ENCODE results near the gene MICAL2.

The MICAL2 gene

DNA sequence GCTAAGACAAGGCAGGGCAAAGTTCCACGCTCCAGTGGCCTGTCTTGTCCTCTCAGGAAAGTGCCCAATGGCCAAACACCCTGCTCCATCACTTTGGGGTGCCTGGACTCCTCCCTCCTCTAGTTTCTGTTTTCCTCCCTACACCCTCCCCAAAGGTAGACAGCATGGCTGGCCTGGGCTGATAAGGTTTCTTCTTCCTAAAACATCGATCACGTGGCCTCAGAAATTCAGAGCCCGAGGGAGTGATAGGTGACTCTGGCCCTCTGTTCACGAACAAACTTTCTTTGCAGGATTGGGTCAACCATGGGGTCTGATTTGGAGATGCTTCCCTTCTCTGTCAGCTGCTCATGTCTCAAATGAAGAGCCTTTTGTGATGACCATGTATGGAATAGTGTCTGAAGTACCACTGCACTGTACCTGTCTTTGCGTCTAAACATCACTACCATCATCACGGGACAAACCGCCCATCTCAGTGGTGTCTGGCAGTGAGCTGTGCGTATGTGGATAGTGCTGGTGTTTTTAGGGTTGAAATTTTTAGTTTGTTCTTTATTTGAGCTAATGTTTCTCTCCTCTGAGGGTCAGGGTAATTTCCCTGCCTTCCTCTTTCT lies 6.1 kb downstream of the MICAL2 start:
- peaks cover 29% of the 10 kb centered on the region for H3K4me1 Mint-ChIP-seq (ENCODE audit: low read depth)
- no peak overlapping the region for H3K27ac Mint-ChIP-seq
- H3K9me3 Mint-ChIP-seq, result no peaks in the 10 kb centered on the region
- no peak overlapping the region for H3K4me3 Mint-ChIP-seq
- H3K27me3 Mint-ChIP-seq, result no peaks in the 10 kb centered on the region
- peaks cover 5% of the 10 kb centered on the region for H3K36me3 Mint-ChIP-seq (ENCODE audit: low read depth)

DNA sequence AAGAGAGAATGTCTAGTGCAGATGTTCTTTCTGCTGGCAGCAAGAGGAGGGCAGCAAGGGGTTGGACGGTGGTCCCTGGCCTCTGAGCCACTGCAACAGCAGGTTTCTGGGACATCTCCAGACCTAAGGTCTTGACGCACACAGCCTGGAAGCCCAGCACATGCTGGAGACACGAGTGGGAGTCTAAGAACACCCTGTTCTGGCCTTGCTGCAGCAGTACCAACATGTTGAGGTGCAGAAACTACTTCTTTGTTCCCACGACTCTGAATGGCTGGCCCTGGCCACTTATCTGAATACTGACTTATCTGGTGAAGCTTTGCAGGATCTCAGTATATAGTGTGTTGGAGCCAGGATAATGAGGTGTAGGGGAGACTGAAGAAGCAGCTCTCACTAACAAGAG lies 6.8 kb downstream of the MICAL2 start:
- Mint-ChIP-seq H3K36me3 (ENCODE audit: low read depth) (peaks cover 5% of the 10 kb centered on the region), H3K4me1 (ENCODE audit: low read depth) (peaks cover 26% of the 10 kb centered on the region), H3K9me3 (no peaks in the 10 kb centered on the region), H3K27me3 (no peaks in the 10 kb centered on the region), H3K4me3 (no peak overlapping the region), H3K27ac (peak overlapping the region; percentile 14)

DNA sequence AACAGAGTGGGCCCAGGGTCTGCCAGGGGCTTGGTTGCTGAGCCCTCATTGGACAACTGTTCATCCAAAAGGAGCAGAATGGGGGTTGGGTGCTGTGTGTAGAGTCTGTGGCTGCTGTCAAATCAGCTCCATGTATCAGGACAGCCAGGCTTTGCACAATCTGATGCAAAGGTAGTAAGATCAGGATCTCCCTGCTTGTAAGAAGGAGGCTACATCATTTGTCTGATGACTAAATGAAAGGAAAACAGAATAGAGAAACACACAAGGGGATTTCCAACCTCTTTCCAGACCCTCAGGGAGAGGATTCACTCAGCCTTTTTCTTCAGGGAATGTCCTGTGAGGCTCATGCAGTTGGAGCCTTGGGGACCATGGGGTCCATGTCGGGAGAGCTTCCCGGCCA lies 7.2 kb downstream of the MICAL2 start:
- H3K36me3 Mint-ChIP-seq (ENCODE audit: low read depth), result peaks cover 5% of the 10 kb centered on the region
- H3K4me1 Mint-ChIP-seq (ENCODE audit: low read depth), result peaks cover 25% of the 10 kb centered on the region
- H3K4me3 Mint-ChIP-seq, result no peak overlapping the region
- no peaks in the 10 kb centered on the region for H3K27me3 Mint-ChIP-seq
- H3K9me3 Mint-ChIP-seq, result no peaks in the 10 kb centered on the region
- peak overlapping the region; percentile 14 for H3K27ac Mint-ChIP-seq

DNA sequence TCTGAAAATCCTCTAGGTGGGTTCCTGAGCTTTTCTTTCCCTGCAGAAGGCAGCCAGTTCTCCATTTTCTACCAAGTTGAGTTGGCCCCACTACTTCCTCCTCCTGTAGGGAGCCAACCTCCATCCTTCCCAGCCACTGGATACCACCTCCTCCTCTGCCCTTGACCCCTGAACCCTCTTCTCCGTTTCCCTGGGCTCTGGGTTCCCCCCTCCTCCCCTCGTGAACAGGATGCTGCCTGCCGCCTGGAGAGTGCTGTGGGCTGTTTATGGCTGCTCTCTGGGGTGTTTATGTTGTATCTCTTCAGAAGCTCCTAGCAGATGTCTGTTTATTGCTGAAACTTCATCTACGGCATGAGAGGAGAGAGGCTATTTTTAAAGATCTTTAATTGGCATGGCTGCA lies 8.6 kb downstream of the MICAL2 start:
- Mint-ChIP-seq H3K4me1 (ENCODE audit: low read depth) (peaks cover 29% of the 10 kb centered on the region), H3K27me3 (no peaks in the 10 kb centered on the region), H3K36me3 (ENCODE audit: low read depth) (peaks cover 5% of the 10 kb centered on the region), H3K9me3 (no peaks in the 10 kb centered on the region), H3K27ac (no peak overlapping the region), H3K4me3 (no peak overlapping the region)

DNA sequence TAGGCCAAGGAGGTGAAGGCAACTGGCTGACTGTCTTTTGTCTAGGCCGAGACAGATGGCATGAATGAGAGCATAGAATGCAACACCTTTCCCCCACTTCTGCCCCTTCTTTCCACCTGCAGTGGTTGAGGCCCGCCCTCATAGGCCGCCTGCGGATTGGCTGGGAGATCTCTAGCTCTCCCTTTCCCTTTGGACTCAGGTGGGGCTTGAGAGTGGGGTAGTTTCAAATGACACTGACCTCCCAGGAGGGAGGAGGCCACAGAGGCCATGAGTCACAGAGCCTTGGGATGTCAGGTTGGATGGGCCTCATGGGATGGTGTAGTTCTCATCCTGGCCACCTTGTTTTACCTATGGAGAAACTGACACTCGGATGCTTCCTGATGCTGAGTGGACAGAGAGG lies 9.1 kb downstream of the MICAL2 start:
- Mint-ChIP-seq H3K27me3 (no peaks in the 10 kb centered on the region), H3K27ac (no peak overlapping the region), H3K4me3 (no peak overlapping the region), H3K4me1 (ENCODE audit: low read depth) (peaks cover 34% of the 10 kb centered on the region), H3K9me3 (no peaks in the 10 kb centered on the region), H3K36me3 (ENCODE audit: low read depth) (peaks cover 5% of the 10 kb centered on the region)

DNA sequence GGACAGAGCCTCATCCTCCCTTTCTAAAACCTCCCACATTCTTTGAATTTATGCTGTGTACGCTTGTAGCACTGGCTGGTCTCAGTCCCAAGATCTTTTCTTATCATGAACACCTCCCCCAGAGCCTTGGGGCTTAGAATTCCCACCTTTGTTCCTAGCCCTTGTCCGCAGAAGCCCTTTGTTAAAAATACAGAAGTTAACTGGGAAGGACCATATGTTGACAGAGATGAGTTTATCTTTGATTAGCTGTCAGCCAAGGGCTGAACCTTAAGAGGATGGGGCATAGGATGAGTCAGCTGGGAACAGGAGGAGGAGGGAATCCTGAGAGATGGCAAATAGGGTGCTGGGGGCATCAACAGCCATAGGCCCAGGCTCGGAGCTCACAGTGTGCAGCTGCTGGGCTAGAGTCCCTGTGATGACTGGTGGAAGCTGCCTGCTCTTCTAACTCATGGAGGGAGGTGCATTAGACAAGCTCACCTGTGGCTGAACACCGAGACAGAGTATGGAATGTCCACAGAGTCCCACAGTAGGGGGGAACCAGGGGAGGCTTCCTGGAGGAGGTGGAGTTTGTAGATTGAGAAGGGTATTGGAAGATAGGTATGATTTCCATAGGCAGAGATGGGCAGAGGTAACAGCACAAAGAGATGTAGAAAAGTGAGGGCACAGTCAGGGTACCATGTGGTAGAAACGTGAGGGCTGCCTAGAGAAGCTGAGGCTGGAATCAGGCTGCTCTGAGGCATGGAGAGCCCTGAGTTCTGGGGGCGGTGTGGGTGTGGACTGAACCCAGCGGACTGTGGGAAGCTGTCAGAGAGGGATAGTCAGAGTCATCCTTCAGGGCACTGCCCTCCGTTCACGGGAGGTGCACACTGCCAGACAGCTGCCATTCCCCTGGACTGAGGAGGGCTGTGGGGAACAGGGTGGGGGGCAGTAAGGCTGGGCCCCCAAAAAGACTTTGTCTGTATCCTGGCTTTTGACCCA lies 9.9 kb downstream of the MICAL2 start:
- Mint-ChIP-seq H3K27me3 (no peaks in the 10 kb centered on the region), H3K36me3 (ENCODE audit: low read depth) (peaks cover 5% of the 10 kb centered on the region), H3K27ac (no peak overlapping the region), H3K9me3 (no peaks in the 10 kb centered on the region), H3K4me3 (no peak overlapping the region), H3K4me1 (ENCODE audit: low read depth) (peaks cover 41% of the 10 kb centered on the region)

DNA sequence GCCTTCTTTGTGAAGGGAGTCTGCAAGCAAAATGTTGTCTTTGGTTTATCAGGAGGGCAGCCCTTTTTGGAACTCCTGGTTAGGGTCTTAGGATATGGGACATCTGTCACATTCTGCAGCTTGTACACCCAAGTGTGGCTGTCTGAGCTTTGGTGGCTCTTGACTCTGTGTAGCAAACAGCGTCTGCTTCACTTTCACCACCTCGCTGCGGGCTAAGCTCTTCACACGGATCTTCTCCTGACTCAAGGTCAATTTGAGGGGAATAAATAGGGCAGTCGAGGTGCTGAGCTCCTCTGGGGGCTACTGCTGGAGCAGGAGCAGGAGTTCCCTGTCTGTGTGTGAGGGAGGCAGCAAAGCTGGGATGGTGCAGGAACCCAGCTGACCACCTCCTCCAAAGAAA lies 10.6 kb downstream of the MICAL2 start:
- Mint-ChIP-seq H3K36me3 (ENCODE audit: low read depth) (peaks cover 5% of the 10 kb centered on the region), H3K27ac (peak overlapping the region; percentile 68), H3K27me3 (no peaks in the 10 kb centered on the region), H3K4me3 (no peak overlapping the region), H3K9me3 (no peaks in the 10 kb centered on the region), H3K4me1 (ENCODE audit: low read depth) (peaks cover 48% of the 10 kb centered on the region)

DNA sequence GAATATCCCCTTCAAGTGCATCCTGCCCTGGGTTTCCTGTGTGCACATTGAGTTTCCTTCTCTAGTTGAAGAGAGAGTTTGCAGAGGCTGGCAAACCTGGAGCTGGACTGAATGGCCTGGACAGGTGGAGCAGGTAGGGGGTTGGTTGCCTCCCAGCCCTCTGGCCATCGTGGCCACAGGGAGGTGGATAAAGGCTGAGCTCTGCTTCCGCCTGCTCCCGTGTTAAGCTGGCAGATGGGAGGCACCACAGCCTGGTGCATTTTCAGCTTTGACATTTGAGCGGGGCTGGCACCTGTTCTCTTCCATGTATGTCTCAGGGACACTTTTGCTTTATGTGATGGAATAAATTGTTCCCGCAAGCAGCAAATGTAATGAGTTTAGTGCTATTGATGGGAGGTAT lies 11.1 kb downstream of the MICAL2 start:
- Mint-ChIP-seq H3K4me3 (no peak overlapping the region), H3K36me3 (ENCODE audit: low read depth) (peaks cover 3% of the 10 kb centered on the region), H3K27ac (no peak overlapping the region), H3K9me3 (no peaks in the 10 kb centered on the region), H3K27me3 (no peaks in the 10 kb centered on the region), H3K4me1 (ENCODE audit: low read depth) (peaks cover 51% of the 10 kb centered on the region)

DNA sequence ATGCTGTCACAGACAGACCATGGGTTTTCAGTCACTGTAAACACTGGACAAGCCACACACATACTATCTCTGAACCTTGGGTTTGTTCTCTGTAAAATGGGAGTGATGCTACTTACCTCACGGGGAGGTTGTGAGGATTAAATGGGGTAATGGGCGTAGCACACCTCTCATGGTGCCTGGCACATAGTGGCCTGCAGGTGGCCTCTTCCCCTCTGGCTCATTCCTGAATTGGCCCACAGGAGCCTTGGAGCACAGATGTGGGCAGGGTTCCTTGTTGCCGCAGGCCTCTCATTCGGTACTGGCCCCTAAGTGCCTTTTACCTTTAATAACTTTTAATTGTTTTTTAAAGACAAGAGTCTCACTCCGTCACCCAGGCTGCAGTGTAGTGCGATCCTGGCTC lies 11.7 kb downstream of the MICAL2 start:
- Mint-ChIP-seq H3K27me3 (no peaks in the 10 kb centered on the region), H3K4me3 (no peak overlapping the region), H3K9me3 (no peaks in the 10 kb centered on the region), H3K4me1 (ENCODE audit: low read depth) (peaks cover 52% of the 10 kb centered on the region), H3K27ac (no peak overlapping the region), H3K36me3 (ENCODE audit: low read depth) (no peaks in the 10 kb centered on the region)

DNA sequence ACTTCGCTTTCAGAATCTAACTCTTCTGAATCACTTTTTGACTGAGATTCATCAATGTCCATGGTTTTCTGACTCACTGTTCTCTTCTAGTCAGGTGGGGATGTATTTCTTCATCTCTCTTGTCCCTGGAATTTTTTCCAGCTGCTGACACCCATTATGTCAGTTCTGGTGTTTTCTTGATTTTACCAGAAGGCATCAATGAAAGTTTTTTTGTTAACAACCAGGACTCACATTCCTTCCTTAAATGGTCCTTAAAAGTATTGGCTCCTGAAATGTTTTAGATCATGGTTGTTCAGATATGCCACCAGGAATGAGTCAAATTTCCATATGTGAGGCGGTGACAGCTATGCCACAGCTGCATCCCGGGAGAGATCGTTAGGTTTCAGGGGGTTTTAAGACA lies 12.9 kb downstream of the MICAL2 start:
- Mint-ChIP-seq H3K4me1 (ENCODE audit: low read depth) (peaks cover 54% of the 10 kb centered on the region), H3K4me3 (no peak overlapping the region), H3K36me3 (ENCODE audit: low read depth) (no peaks in the 10 kb centered on the region)

DNA sequence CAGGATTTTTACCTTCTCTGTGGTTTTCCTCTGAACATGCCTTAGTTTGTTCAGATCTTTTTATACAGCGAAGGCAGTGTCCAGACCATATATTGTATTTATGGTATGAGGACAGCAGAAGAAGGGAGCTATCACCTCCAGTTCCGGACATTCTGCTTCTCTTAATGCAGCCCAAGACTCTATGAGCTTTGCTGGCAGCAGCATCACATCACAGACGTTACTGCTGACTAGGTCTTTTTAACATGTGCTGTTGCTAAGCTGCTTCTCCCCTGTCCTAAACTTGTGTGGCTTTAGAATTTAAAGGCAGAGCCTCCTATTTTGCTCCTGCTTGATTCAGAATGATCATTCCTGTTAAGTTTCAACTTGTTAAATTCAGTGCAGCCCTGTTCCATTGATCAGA lies 13.4 kb downstream of the MICAL2 start:
- no peaks in the 10 kb centered on the region for H3K27me3 Mint-ChIP-seq
- no peaks in the 10 kb centered on the region for H3K9me3 Mint-ChIP-seq
- no peaks in the 10 kb centered on the region for H3K36me3 Mint-ChIP-seq (ENCODE audit: low read depth)
- H3K27ac Mint-ChIP-seq, result no peak overlapping the region
- no peak overlapping the region for H3K4me3 Mint-ChIP-seq
- H3K4me1 Mint-ChIP-seq (ENCODE audit: low read depth), result peaks cover 58% of the 10 kb centered on the region

More for the DNA sequence above, 12.9 kb downstream of the MICAL2 start:
- no peak overlapping the region for H3K27ac Mint-ChIP-seq
- no peaks in the 10 kb centered on the region for H3K9me3 Mint-ChIP-seq
- no peaks in the 10 kb centered on the region for H3K27me3 Mint-ChIP-seq

DNA sequence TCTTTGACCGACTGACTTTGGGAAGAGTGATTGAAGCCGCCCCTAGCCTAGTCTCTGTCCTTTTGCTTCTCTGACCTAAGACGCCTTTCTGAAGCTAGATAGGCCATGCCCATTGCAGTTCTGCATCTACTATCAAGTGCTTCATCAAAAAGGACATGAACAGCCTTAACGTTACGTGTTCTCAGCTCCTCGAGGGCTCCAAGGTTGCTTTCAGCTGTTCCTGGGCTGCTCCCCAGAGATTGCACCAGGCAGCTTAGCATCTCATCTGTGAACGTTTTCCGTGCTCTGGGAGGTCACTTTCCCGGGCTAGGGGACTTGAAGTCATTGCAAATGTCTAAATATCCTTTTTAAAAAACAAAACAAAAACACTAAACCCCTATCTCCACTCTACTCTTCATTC lies 13.9 kb downstream of the MICAL2 start:
- Mint-ChIP-seq H3K9me3 (no peaks in the 10 kb centered on the region), H3K4me1 (ENCODE audit: low read depth) (peaks cover 63% of the 10 kb centered on the region), H3K27me3 (no peaks in the 10 kb centered on the region), H3K27ac (no peak overlapping the region), H3K4me3 (no peak overlapping the region), H3K36me3 (ENCODE audit: low read depth) (no peaks in the 10 kb centered on the region)

DNA sequence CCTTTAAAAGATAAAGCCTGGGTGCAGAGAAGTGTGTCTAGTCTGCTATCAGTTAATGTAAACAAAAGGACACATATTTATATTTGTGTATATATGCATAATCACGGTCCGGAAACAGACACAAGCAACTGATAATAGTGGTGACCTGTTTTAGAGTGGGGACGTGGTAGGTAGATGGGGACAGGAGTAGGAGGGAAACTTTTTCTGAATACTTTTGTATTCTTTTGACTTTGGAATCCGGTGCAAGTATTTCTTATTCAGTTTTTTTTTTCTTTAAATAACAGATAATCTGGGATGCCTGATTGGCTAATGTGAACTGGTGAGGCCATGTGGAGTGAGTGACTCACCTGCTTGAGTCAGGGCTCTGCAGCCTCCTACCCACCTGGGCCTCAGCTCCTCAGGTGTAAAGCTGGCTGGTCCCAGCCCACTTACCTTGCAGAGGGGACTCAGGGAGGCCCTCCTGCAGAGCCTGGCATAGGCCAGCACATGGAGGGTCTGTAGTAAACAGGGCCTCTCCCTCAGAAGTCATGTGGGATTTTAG lies 15.3 kb downstream of the MICAL2 start:
- Mint-ChIP-seq H3K36me3 (ENCODE audit: low read depth) (no peaks in the 10 kb centered on the region), H3K9me3 (no peaks in the 10 kb centered on the region), H3K4me1 (ENCODE audit: low read depth) (peaks cover 72% of the 10 kb centered on the region), H3K27me3 (no peaks in the 10 kb centered on the region), H3K4me3 (no peak overlapping the region), H3K27ac (no peak overlapping the region)

DNA sequence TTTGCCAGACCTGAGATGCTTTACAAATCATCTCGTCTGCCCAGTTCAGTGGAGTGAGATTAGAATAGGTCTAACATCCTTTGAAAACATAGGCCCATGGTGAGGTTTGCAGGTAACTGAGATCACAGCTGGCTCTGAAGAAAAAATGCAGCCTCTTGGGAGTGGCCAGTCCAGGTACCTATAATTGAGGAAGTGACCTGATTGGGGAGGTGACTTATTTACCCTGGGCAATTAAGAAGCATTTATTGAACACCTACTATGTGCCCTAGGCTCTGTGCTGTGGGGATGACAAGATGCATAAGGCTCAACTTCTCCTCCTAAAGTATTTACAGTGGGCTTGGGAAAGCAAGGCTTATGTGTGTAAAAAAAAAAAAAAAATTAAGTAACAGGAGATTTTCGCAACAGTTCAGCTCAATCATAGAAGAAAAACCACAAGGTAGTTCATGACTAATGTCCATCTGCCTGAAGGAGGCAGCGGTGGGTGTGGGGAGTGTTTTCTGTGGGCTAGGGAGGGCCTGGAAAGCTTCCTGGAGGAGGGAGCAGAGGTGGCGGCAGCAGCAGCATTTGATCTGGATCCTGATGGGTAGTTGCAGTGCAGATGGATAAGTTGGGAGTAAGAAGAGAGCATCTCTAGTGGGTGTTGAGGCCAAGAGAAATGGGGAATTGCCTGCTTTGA lies 16.1 kb downstream of the MICAL2 start:
- no peaks in the 10 kb centered on the region for H3K36me3 Mint-ChIP-seq (ENCODE audit: low read depth)
- H3K9me3 Mint-ChIP-seq, result no peaks in the 10 kb centered on the region
- peak overlapping the region; percentile 16 for H3K27ac Mint-ChIP-seq
- H3K4me3 Mint-ChIP-seq, result no peak overlapping the region
- H3K4me1 Mint-ChIP-seq (ENCODE audit: low read depth), result peaks cover 72% of the 10 kb centered on the region
- H3K27me3 Mint-ChIP-seq, result no peaks in the 10 kb centered on the region

All from stimulated activated naive CD8-positive, alpha-beta T cell treated with anti-CD3 and anti-CD28 coated beads, Interleukin-15, Interleukin-2, amounts not matched to agents 100 ng/mL and 50 ng/mL, for 24 hours (primary cell).